ENCODE data around the gene TTC9C. TPM values are rescaled to one million over a fixed set of nuclear protein-coding genes. Genes with fewer than 3 reads are reported as not detected.

Gene TTC9C
- total RNA-seq, 1 experiment from 2014 or later = 33.3 TPM

DNA sequence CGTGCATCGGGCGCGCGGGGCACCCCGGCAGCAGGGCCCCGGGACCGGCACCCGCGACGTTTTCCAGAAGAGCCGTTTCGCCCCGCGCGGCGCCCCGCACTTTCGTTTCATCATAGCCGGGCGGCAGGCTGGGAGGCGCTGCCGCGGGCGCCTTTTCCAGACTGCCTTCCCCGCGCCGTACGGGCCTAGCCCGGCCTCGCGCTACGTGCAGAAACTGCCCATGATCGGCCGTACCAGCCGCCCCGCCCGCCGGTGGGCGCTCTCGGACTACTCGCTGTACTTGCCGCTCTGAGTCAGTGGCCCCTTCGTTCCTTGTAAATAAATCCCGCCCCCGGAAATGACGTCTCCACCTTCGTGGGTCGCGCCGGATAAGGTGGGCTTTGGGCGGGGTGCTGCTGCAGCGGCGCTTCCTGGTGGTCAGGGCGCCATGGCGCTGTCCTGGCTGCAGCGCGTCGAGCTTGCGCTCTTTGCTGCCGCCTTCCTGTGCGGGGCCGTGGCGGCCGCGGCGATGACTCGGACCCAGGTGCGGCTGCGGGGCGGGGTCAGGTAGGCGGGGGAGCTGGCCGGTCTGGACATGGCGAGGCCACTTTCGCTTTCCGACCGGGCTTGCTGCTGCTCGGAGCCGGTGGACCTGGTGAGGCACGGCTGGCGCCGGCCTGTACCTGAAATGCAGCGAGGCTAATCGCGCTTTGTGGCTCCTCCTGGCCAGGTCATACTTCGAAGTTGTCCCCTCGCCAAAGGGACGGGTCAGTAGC lies 58.9 kb downstream of the TTC9C start, which contains the start of gene TMEM179B:
Gene TMEM179B (plus strand): TSS at position 398 of the 755 bp plus-strand sequence. CDS start 30 bp downstream, at position 428.
- peak; percentile 98 for DNase-seq (ENCODE audit: low read depth, low spot score)
- TF ChIP-seq EZH2 (IDR thresholded peaks at IDR 0.05) (no peak), EZH2phosphoT487 (IDR thresholded peaks at IDR 0.05; ENCODE audit: borderline replicate concordance) (no peak), CEBPB (IDR thresholded peaks at IDR 0.05; ENCODE audit: low read depth) (no peak), ELF1 (IDR thresholded peaks at IDR 0.05; ENCODE audit: borderline replicate concordance, low read depth) (no peak), CBX3 (IDR thresholded peaks at IDR 0.05; ENCODE audit: low read depth) (no peak), RAD21 (IDR thresholded peaks at IDR 0.05; ENCODE audit: low read depth) (no peak), SIN3A (IDR thresholded peaks at IDR 0.05; ENCODE audit: low read depth) (no peak), ZNF274 (IDR thresholded peaks at IDR 0.05; ENCODE audit: low read depth, low read length) (no peak), POLR2A (IDR thresholded peaks at IDR 0.05; ENCODE audit: borderline replicate concordance, extremely low read depth, insufficient read depth, insufficient read length) (peak; percentile 90), ZFX (IDR thresholded peaks at IDR 0.05) (peak; percentile 95; the same call in 1 of the 2 replicates), EGR1 (IDR thresholded peaks at IDR 0.05; ENCODE audit: low read depth) (no peak), SRF (IDR thresholded peaks at IDR 0.05; ENCODE audit: low read depth) (no peak), JUND (IDR thresholded peaks at IDR 0.05) (no peak), YY1 (IDR thresholded peaks at IDR 0.05; ENCODE audit: extremely low read depth, insufficient replicate concordance, low read depth, low read length) (peak; percentile 93)
- TF ChIP-seq, protein P1, sequence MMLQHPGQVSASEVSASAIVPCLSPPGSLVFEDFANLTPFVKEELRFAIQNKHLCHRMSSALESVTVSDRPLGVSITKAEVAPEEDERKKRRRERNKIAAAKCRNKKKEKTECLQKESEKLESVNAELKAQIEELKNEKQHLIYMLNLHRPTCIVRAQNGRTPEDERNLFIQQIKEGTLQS (IDR thresholded peaks at IDR 0.05) = no peak
- TF ChIP-seq, protein P2, sequence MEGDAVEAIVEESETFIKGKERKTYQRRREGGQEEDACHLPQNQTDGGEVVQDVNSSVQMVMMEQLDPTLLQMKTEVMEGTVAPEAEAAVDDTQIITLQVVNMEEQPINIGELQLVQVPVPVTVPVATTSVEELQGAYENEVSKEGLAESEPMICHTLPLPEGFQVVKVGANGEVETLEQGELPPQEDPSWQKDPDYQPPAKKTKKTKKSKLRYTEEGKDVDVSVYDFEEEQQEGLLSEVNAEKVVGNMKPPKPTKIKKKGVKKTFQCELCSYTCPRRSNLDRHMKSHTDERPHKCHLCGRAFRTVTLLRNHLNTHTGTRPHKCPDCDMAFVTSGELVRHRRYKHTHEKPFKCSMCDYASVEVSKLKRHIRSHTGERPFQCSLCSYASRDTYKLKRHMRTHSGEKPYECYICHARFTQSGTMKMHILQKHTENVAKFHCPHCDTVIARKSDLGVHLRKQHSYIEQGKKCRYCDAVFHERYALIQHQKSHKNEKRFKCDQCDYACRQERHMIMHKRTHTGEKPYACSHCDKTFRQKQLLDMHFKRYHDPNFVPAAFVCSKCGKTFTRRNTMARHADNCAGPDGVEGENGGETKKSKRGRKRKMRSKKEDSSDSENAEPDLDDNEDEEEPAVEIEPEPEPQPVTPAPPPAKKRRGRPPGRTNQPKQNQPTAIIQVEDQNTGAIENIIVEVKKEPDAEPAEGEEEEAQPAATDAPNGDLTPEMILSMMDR (IDR thresholded peaks at IDR 0.05 in 2 of 3, conservative IDR thresholded peaks at IDR 0.05 in 1 of 3; ENCODE audit: borderline replicate concordance in 1 of 3, insufficient read depth in 1 of 3, low read depth in 2 of 3, low read length in 2 of 3) = peak in 2 of 3 experiments; percentile 41 to 73; a peak in 4 of 6 replicates
- TF ChIP-seq, protein P3, sequence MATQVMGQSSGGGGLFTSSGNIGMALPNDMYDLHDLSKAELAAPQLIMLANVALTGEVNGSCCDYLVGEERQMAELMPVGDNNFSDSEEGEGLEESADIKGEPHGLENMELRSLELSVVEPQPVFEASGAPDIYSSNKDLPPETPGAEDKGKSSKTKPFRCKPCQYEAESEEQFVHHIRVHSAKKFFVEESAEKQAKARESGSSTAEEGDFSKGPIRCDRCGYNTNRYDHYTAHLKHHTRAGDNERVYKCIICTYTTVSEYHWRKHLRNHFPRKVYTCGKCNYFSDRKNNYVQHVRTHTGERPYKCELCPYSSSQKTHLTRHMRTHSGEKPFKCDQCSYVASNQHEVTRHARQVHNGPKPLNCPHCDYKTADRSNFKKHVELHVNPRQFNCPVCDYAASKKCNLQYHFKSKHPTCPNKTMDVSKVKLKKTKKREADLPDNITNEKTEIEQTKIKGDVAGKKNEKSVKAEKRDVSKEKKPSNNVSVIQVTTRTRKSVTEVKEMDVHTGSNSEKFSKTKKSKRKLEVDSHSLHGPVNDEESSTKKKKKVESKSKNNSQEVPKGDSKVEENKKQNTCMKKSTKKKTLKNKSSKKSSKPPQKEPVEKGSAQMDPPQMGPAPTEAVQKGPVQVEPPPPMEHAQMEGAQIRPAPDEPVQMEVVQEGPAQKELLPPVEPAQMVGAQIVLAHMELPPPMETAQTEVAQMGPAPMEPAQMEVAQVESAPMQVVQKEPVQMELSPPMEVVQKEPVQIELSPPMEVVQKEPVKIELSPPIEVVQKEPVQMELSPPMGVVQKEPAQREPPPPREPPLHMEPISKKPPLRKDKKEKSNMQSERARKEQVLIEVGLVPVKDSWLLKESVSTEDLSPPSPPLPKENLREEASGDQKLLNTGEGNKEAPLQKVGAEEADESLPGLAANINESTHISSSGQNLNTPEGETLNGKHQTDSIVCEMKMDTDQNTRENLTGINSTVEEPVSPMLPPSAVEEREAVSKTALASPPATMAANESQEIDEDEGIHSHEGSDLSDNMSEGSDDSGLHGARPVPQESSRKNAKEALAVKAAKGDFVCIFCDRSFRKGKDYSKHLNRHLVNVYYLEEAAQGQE (IDR thresholded peaks at IDR 0.05; ENCODE audit: low read depth) = no peak
- TF ChIP-seq, protein P4, sequence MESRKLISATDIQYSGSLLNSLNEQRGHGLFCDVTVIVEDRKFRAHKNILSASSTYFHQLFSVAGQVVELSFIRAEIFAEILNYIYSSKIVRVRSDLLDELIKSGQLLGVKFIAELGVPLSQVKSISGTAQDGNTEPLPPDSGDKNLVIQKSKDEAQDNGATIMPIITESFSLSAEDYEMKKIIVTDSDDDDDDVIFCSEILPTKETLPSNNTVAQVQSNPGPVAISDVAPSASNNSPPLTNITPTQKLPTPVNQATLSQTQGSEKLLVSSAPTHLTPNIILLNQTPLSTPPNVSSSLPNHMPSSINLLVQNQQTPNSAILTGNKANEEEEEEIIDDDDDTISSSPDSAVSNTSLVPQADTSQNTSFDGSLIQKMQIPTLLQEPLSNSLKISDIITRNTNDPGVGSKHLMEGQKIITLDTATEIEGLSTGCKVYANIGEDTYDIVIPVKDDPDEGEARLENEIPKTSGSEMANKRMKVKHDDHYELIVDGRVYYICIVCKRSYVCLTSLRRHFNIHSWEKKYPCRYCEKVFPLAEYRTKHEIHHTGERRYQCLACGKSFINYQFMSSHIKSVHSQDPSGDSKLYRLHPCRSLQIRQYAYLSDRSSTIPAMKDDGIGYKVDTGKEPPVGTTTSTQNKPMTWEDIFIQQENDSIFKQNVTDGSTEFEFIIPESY (IDR thresholded peaks at IDR 0.05; ENCODE audit: extremely low read depth, insufficient replicate concordance, low read length) = peak; percentile 58

More for the DNA sequence above, 58.9 kb downstream of the TTC9C start, which contains the start of gene TMEM179B:
- Histone ChIP-seq H3K4me1 (ENCODE audit: control insufficient read depth in 1 of 2, insufficient read depth in 2 of 2, low read length in 2 of 2) (peaks cover 18 to 41% of the 10 kb centered on the region in 2 experiments; a peak in 3 of 4 replicates), H3K36me3 (ENCODE audit: control insufficient read depth in 1 of 2, insufficient read depth in 2 of 2, low read length in 2 of 2) (peaks cover 0 to 20% of the 10 kb centered on the region in 2 experiments; a peak in 1 of 4 replicates), H3K9ac (ENCODE audit: low read length) (peak within 1 kb of the TSS; percentile 86), H3K27me3 (ENCODE audit: insufficient read depth, low read length) (no peaks in the 10 kb centered on the region), H2AFZ (ENCODE audit: low read depth, low read length, poor library complexity, severe bottlenecking) (no peak within 1 kb of the TSS), H3K9me3 (ENCODE audit: control insufficient read depth in 1 of 2, insufficient read depth in 1 of 2, low read depth in 1 of 2, low read length in 2 of 2) (no peaks in the 10 kb centered on the region), H3K9me2 (ENCODE audit: insufficient read depth) (no peaks in the 10 kb centered on the region), H3K79me2 (ENCODE audit: insufficient read depth, low read length) (peaks cover 51% of the 10 kb centered on the region), H3K4me3 (replicated peaks in 1 of 2; ENCODE audit: low read depth in 1 of 2, low read length in 2 of 2) (peak within 1 kb of the TSS; percentile 62 to 80), H3K27ac (ENCODE audit: low read depth, low read length) (peak within 1 kb of the TSS; percentile 96), H4K20me1 (ENCODE audit: insufficient read depth) (no peaks in the 10 kb centered on the region), H3K4me2 (ENCODE audit: low read length) (peak within 1 kb of the TSS; percentile 91)
- no TSS peak for BruUV-seq (replicated peaks)
- CTCF ChIA-PET = interaction anchor here (0.8 to 2.5 kb wide), 26 partner anchors 10 to 392 kb away, joined by 3 to 27 read pairs (median 4); partner anchors contain the start of genes C11orf98, CSKMT, HNRNPUL2 and POLR2G
- ATAC-seq = peak; percentile 71
- RAD21 ChIA-PET (ENCODE audit: low non-redundant PET in 1 of 2, low total read pairs in 2 of 2, uncharacterized antibody in 2 of 2, unreplicated experiment in 2 of 2) = interaction anchor here in 1 of 2 experiments (0.6 to 1.0 kb wide), 2 partner anchors 33 to 106 kb away, joined by 3 to 4 read pairs; partner anchors contain the start of gene ZBTB3
- intact Hi-C loops (cut with micrococcal nuclease) = loop anchor here (2.0 to 5.0 kb wide), 3 partner anchors 54 to 115 kb away; partner anchors contain the start of genes LBHD1, SLC3A2 and UQCC3
- POLR2A ChIA-PET = interaction anchor here (0.6 to 6.1 kb wide), 9 partner anchors 16 to 69 kb away, joined by 3 to 82 read pairs (median 7); partner anchors contain the start of genes NXF1, TAF6L, WDR74 and ZBTB3

Measured in HCT116 (cell line).